Natural killer cell treated with Interleukin-12 subunit alpha and Interleukin-12 subunit beta and Interleukin-15 and Interleukin-18, amount 100 ng/mL, for 72 hours (primary cell): ENCODE results near the gene ANK3. TPM values are rescaled to one million over a fixed set of nuclear protein-coding genes. Genes with fewer than 3 reads are reported as not detected.

Source experiments
- ATAC-seq, 2 donors: fragments of 150-1000 bp; cut with Tn5 transposase in 1 of 2; sonication (Bioruptor Pico), chemical (Tn5 transposase) in 1 of 2; 2 replicates each; pipeline ENCODE4 v1.10.0; 2021
- DNase-seq: peaks from one replicate; pipeline ENCODE4 v3.0.0; 2022; ENCODE audit warnings: low spot score
- H3K27ac Mint-ChIP-seq, 2 donors: 1 replicate in 1 of 2; 2 replicates in 1 of 2; pipeline ENCODE4 v1.8.0; 2022; ENCODE audit warnings: mixed read lengths in 2 of 2, mild to moderate bottlenecking in 1 of 2, moderate library complexity in 1 of 2
- H3K27me3 Mint-ChIP-seq, 2 donors: 1 replicate in 1 of 2; 2 replicates in 1 of 2; pipeline ENCODE4 v1.8.0; 2022; ENCODE audit warnings: mixed read lengths in 2 of 2
- H3K36me3 Mint-ChIP-seq: one replicate; pipeline ENCODE4 v1.8.0; 2022; ENCODE audit warnings: mixed read lengths
- H3K4me1 Mint-ChIP-seq, 2 donors: 1 replicate in 1 of 2; 2 replicates in 1 of 2; pipeline ENCODE4 v1.8.0; 2022; ENCODE audit warnings: low read depth in 2 of 2, mixed read lengths in 2 of 2, mild to moderate bottlenecking in 1 of 2
- H3K4me3 Mint-ChIP-seq: one replicate; pipeline ENCODE4 v1.8.0; 2022; ENCODE audit warnings: mixed read lengths
- H3K9me3 Mint-ChIP-seq: 2 replicates; pipeline ENCODE4 v1.8.0; 2022; ENCODE audit warnings: mixed read lengths
- total RNA-seq, 2 donors: library from RNA; stranded (reverse); gene quantifications; one replicate each; pipeline ENCODE4 v1.2.3, GENCODE V29; 2022

ANK3 gene
- total RNA-seq, 2 donors from 2014 or later: 22.0 to 92.7 TPM

- Mint-ChIP-seq H3K27ac (peak overlapping the region in 1 of 2 donors; percentile 78), H3K9me3 (no peaks in the 10 kb centered on the region), H3K27me3 (no peaks in the 10 kb centered on the region), H3K36me3 (no peaks in the 10 kb centered on the region), H3K4me3 (no peak overlapping the region), H3K4me1 (peaks cover 11 to 28% of the 10 kb centered on the region in 2 donors)
- ATAC-seq (no peak), DNase-seq (no peak)
Observed at GRCh38 chr10:60238759-60239100, 150.9 kb downstream of the ANK3 start.

DNA sequence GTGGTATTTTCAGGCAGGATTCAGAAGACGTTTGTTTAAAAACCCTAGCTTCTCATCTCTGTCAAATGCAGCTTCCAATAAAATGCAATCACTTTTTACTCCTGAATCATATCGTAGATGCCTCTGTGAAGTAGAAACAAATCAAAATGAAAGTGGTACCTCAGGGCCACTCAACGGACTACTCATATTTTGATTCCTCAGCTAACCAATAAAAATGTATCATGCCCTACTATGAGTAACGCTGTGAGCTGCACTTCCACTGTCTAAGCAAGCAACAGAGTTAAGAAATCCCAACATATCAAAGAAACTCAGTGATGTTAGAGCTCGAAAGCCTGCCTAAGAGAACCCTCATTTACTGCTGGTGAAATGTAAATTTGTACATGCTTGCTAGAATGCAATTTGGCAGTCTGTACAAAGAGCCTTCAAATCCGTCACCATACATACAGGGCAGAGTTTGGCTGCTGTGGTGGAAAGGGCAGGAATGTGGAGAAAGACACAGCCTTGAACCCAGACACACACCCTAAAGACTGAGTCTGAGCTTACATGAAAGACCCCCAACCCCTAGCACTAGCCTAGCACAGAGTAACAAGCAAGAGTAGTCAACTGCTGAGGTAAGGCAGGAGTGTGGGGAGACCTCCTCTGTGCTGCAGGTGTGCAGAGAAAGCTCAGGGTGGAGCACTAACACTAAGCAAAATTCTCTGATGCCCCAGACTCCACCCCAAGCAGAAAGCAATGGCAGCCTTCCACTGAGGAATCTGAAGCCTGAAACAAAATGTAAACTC lies 151.5 kb downstream of the ANK3 start:
- no peaks in the 10 kb centered on the region for H3K36me3 Mint-ChIP-seq
- ATAC-seq (peak in 1 of 2 donors; percentile 91), DNase-seq (no peak)
- H3K4me3 Mint-ChIP-seq: peak overlapping the region; percentile 90
- peak overlapping the region in 1 of 2 donors; percentile 78 for H3K27ac Mint-ChIP-seq
- no peaks in the 10 kb centered on the region for H3K9me3 Mint-ChIP-seq
- no peaks in the 10 kb centered on the region for H3K27me3 Mint-ChIP-seq
- peaks cover 11 to 28% of the 10 kb centered on the region in 2 donors for H3K4me1 Mint-ChIP-seq

DNA sequence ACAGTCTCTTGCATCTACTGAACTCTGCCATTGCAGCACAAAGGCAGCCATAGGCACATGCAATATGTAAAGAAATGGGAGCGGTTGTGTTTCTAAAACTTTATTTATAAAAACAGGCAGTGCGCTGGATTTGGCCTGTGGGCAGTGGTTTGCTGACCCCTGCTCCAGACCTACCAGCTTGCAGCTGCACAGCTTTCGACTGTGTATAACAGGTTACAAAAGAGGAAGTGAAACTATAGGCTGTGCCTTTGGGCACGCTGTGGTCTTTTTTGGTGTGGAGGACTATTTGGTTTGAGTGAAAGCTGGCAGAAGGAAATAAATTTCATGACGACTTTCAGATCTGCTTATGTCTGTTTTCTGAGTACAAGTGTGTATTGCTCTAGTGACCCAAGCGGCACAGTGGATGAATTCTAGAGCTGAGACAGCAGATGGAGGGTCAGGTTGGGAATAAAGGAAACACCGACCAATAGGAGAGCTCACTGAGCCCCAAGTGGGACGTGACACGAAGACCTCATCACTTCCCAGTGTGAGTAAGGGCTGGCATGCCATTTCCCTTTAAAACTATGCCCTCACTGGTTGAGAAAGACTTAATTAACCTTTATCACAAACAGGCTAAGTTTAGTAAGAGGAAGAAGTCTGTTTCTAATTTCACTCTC lies 152.7 kb downstream of the ANK3 start:
- Mint-ChIP-seq H3K9me3 (no peaks in the 10 kb centered on the region), H3K27me3 (no peaks in the 10 kb centered on the region), H3K4me1 (peaks cover 11 to 28% of the 10 kb centered on the region in 2 donors)

DNA sequence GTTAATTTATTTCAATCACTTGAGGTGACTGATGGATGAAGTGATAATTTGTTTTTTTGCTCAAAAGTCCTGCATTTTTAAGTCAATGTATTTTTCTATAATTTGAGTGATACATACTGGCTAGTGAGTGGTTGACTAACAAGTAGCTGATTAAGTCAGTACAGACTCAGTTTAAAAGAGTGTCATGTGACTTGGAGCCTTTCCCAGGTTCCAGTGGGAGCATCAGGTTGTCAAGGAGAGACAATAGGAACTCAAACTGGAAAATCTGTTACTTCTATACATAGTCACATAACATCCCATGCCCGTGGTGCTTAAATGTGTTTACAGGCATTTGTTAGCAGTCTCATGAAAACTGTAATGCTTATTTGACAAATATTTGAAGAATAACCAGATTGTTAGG lies 154.7 kb downstream of the ANK3 start:
- Mint-ChIP-seq H3K9me3 (no peaks in the 10 kb centered on the region), H3K27ac (no peak overlapping the region), H3K4me1 (peaks cover 11 to 28% of the 10 kb centered on the region in 2 donors), H3K27me3 (no peaks in the 10 kb centered on the region), H3K4me3 (no peak overlapping the region), H3K36me3 (no peaks in the 10 kb centered on the region)
- no peak for DNase-seq
- ATAC-seq: no peak

More for the DNA sequence above, 152.7 kb downstream of the ANK3 start:
- DNase-seq: no peak
- Mint-ChIP-seq H3K27ac (peak overlapping the region; percentile 72 to 78), H3K4me3 (peak overlapping the region; percentile 90), H3K36me3 (no peaks in the 10 kb centered on the region)
- ATAC-seq: peak; percentile 83

DNA sequence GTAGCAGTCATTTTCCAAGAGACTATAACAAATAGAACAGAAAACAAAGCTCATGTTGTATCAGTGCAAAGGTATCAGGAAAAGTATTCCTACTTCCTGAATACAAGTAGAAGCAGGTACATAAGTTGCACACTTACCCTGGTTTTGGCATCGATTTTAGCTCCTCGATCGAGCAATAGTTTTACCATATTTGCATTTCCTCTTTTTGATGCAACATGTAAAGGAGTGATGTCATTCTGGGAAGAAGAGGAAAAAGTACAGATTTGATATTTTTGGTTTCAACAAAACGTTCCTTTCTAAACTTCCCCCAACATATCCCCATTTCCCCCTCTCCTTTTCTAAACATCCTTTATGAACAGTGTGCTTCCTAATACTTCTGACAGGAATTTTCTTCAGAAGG lies 155.1 kb downstream of the ANK3 start:
- no peak for ATAC-seq
- H3K27ac Mint-ChIP-seq: no peak overlapping the region
- H3K4me3 Mint-ChIP-seq: no peak overlapping the region
- no peaks in the 10 kb centered on the region for H3K9me3 Mint-ChIP-seq
- no peaks in the 10 kb centered on the region for H3K36me3 Mint-ChIP-seq
- H3K27me3 Mint-ChIP-seq: no peaks in the 10 kb centered on the region
- no peak for DNase-seq
- peaks cover 11 to 27% of the 10 kb centered on the region in 2 donors for H3K4me1 Mint-ChIP-seq

GRCh38 chr10:60230892-60231291 lies 158.8 kb downstream of the ANK3 start:
- ATAC-seq: no peak
- no peak overlapping the region for H3K4me3 Mint-ChIP-seq
- H3K27me3 Mint-ChIP-seq: no peaks in the 10 kb centered on the region
- no peaks in the 10 kb centered on the region for H3K9me3 Mint-ChIP-seq
- H3K27ac Mint-ChIP-seq: no peak overlapping the region
- DNase-seq: no peak
- H3K36me3 Mint-ChIP-seq: no peaks in the 10 kb centered on the region
- H3K4me1 Mint-ChIP-seq: no peaks in the 10 kb centered on the region

- Mint-ChIP-seq H3K4me1 (no peaks in the 10 kb centered on the region), H3K4me3 (no peak overlapping the region), H3K9me3 (no peaks in the 10 kb centered on the region), H3K27me3 (peaks cover 0 to 2% of the 10 kb centered on the region in 2 donors), H3K27ac (no peak overlapping the region), H3K36me3 (peaks cover under 1% of the 10 kb centered on the region)
- DNase-seq (no peak), ATAC-seq (no peak)
Observed at GRCh38 chr10:60224066-60224705, 165.5 kb downstream of the ANK3 start.

DNA sequence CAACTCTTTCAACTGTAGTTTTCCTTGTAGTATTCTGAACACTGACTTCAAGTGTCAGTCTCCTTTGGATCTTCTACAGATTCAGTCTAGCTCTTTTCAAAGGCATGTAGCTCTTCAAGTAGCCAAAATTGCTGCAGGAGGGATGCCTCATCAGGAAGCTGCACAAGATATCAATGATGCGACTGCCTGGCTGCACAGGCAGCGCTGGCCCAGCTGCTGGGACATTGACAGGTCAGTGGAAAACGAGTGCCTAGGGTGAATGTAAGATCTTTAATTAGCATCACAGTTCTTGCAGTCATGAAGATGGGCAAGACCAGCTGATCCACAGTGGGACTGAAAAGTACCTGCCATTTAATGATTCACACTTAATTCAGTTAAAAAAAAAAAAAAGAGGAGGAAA lies 167.6 kb downstream of the ANK3 start:
- Mint-ChIP-seq H3K36me3 (peaks cover 5% of the 10 kb centered on the region), H3K27ac (no peak overlapping the region), H3K27me3 (peaks cover 2 to 21% of the 10 kb centered on the region in 2 donors), H3K4me3 (no peak overlapping the region), H3K4me1 (no peaks in the 10 kb centered on the region), H3K9me3 (no peaks in the 10 kb centered on the region)
- DNase-seq (no peak), ATAC-seq (no peak)

DNA sequence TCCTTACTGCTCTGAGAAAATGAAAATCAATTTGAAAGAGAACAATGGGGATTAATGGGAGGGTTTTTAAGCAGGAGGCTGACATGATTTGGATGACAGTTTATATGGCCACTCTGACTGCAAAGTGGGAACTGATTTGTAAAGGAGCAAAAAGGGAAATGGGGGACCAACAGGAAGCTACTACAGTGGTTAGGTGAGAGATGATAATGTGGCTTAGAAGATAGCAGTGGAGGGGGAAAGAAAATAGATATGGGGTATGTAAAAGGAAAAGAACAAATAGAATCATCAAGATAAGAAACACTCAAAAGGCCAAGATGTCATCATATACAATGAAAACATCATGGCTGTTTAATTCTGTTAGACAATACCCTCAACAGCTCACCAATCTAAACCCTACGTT lies 177.5 kb downstream of the ANK3 start:
- ATAC-seq: no peak
- no peak for DNase-seq
- Mint-ChIP-seq H3K4me1 (peaks cover 4 to 5% of the 10 kb centered on the region in 2 donors), H3K4me3 (no peak overlapping the region), H3K27me3 (peaks cover 12 to 20% of the 10 kb centered on the region in 2 donors), H3K36me3 (peaks cover 9% of the 10 kb centered on the region), H3K27ac (no peak overlapping the region), H3K9me3 (peaks cover 3% of the 10 kb centered on the region)

DNA sequence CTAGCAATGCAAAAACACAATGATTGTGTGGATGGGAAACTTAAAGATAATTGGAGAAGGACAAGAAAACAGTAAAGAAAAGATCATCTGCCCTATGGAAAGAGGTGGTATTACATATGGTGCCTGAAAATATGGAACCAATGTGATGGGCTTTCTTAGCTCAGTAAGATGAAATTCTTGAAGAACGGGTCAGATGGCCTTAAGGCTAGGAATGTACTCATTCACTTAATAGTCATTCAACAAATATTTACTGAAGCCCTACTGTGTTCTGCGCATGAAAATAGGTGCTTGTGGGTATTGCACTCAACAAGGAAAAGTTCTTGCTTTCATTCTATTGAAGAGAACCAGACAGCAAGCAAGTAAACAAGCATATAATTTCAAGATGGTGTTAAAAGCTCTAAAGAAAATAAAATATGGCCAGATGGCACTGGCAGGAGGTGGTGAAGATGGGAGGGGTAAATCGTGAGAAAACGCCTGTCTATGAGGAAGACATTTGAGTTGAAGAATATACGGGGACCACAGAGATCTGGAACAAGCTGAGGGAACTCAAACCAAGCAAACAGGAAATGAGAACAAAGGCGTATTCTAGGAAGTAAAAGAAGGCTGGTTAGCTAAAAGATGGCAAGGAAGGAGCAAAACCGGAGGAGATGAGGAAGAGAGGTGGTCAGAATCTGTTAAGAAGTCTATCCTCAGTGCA lies 179.7 kb downstream of the ANK3 start:
- Mint-ChIP-seq H3K4me3 (no peak overlapping the region), H3K27me3 (peaks cover 9 to 11% of the 10 kb centered on the region in 2 donors), H3K9me3 (peaks cover 3% of the 10 kb centered on the region), H3K27ac (no peak overlapping the region), H3K4me1 (peaks cover 4 to 5% of the 10 kb centered on the region in 2 donors), H3K36me3 (peaks cover 9% of the 10 kb centered on the region)
- ATAC-seq: no peak
- no peak for DNase-seq

- ATAC-seq: no peak
- H3K27ac Mint-ChIP-seq: no peak overlapping the region
- H3K4me3 Mint-ChIP-seq: no peak overlapping the region
- H3K27me3 Mint-ChIP-seq: peaks cover 9 to 11% of the 10 kb centered on the region in 2 donors
- no peaks in the 10 kb centered on the region for H3K9me3 Mint-ChIP-seq
- no peak for DNase-seq
- H3K36me3 Mint-ChIP-seq: peaks cover 9% of the 10 kb centered on the region
- H3K4me1 Mint-ChIP-seq: peaks cover 4 to 5% of the 10 kb centered on the region in 2 donors
Observed at GRCh38 chr10:60208676-60209269, 180.9 kb downstream of the ANK3 start.

GRCh38 chr10:60207894-60208293 lies 181.8 kb downstream of the ANK3 start:
- H3K27me3 Mint-ChIP-seq: peaks cover 9 to 11% of the 10 kb centered on the region in 2 donors
- H3K9me3 Mint-ChIP-seq: no peaks in the 10 kb centered on the region
- H3K36me3 Mint-ChIP-seq: peaks cover 9% of the 10 kb centered on the region
- DNase-seq: no peak
- ATAC-seq: no peak
- H3K4me3 Mint-ChIP-seq: no peak overlapping the region
- no peak overlapping the region for H3K27ac Mint-ChIP-seq
- H3K4me1 Mint-ChIP-seq: peaks cover 4 to 5% of the 10 kb centered on the region in 2 donors

GRCh38 chr10:60206735-60207134 lies 182.9 kb downstream of the ANK3 start:
- no peaks in the 10 kb centered on the region for H3K9me3 Mint-ChIP-seq
- peaks cover 4 to 5% of the 10 kb centered on the region in 2 donors for H3K4me1 Mint-ChIP-seq
- peaks cover 9 to 11% of the 10 kb centered on the region in 2 donors for H3K27me3 Mint-ChIP-seq
- DNase-seq: no peak
- peaks cover 4% of the 10 kb centered on the region for H3K36me3 Mint-ChIP-seq
- no peak overlapping the region for H3K27ac Mint-ChIP-seq
- no peak overlapping the region for H3K4me3 Mint-ChIP-seq
- ATAC-seq: no peak
